DOHH2 (cell line): Measurements from ENCODE around the gene SEMA4D.

Experiments used
- H3F3A ChIP-seq: fragments of 200-600 bp; sonication (generic), shearing (Covaris generic); 2 replicates; pipeline ENCODE4 v1.6.0; 2016; ENCODE audit warnings: antibody characterized with exemption, mild to moderate bottlenecking; ENCODE audit not compliant: control insufficient read depth, insufficient read depth
- H3K27ac ChIP-seq: fragments of 200-600 bp; sonication (generic); 2 replicates; pipeline ENCODE4 v1.5.1; 2014; ENCODE audit warnings: low read depth, mild to moderate bottlenecking, low read length, moderate library complexity
- H3K27me3 ChIP-seq: fragments of 200-600 bp; sonication (generic); 2 replicates; pipeline ENCODE4 v1.6.1; 2014; ENCODE audit warnings: mild to moderate bottlenecking, low read length, mixed read lengths; ENCODE audit not compliant: control insufficient read depth
- H3K36me3 ChIP-seq: fragments of 200-600 bp; sonication (generic); 2 replicates; pipeline ENCODE4 v1.6.1; 2014; ENCODE audit warnings: mild to moderate bottlenecking, low read length, moderate library complexity, mixed read lengths; ENCODE audit not compliant: control insufficient read depth
- H3K4me1 ChIP-seq: fragments of 200-600 bp; sonication (generic); 2 replicates; pipeline ENCODE4 v1.6.1; 2014; ENCODE audit warnings: mild to moderate bottlenecking, low read length, mixed read lengths; ENCODE audit not compliant: control insufficient read depth
- H3K4me2 ChIP-seq: fragments of 200-600 bp; sonication (generic); 2 replicates; pipeline ENCODE4 v1.6.0; 2014; ENCODE audit warnings: mild to moderate bottlenecking, low read length, moderate library complexity
- H3K4me3 ChIP-seq: fragments of 200-600 bp; sonication (generic); 2 replicates; pipeline ENCODE4 v1.5.1; 2014; ENCODE audit warnings: mild to moderate bottlenecking, low read length, mixed read lengths
- H3K79me2 ChIP-seq: fragments of 200-600 bp; sonication (generic); 2 replicates; pipeline ENCODE4 v1.6.1; 2014; ENCODE audit warnings: mild to moderate bottlenecking, low read length, mixed read lengths; ENCODE audit not compliant: control insufficient read depth
- H3K9me2 ChIP-seq: fragments of 200-600 bp; sonication (generic); replicated peaks from 2 replicates; pipeline ENCODE4 v1.6.1; 2014; ENCODE audit warnings: mild to moderate bottlenecking, low read length, mixed read lengths; ENCODE audit not compliant: control insufficient read depth
- H3K9me3 ChIP-seq: fragments of 200-600 bp; sonication (generic); 2 replicates; pipeline ENCODE4 v1.6.1; 2014; ENCODE audit warnings: antibody characterized with exemption, low read length, mixed read lengths; ENCODE audit not compliant: control insufficient read depth, insufficient read depth
- H4K20me1 ChIP-seq: fragments of 200-600 bp; sonication (generic); 2 replicates; pipeline ENCODE4 v1.6.0; 2014; ENCODE audit warnings: low read depth, mild to moderate bottlenecking, antibody characterized with exemption, low read length, moderate library complexity; ENCODE audit not compliant: control insufficient read depth, insufficient read depth
- EZH2phosphoT487 ChIP-seq: fragments of 200-600 bp; sonication (generic); IDR thresholded peaks from 2 replicates; pipeline ENCODE4 v1.6.1; 2017; ENCODE audit warnings: borderline replicate concordance, mild to moderate bottlenecking, antibody characterized with exemption, low read length, moderate library complexity, mixed read lengths
- TF ChIP-seq, protein P1 (sequence below): fragments of 200-600 bp; sonication (generic); IDR thresholded peaks from one replicate; pipeline ENCODE4 v1.5.1; 2014; ENCODE audit warnings: antibody characterized with exemption, mild to moderate bottlenecking, low read depth, low read length; ENCODE audit not compliant: poor library complexity, severe bottlenecking

Gene SEMA4D

DNA sequence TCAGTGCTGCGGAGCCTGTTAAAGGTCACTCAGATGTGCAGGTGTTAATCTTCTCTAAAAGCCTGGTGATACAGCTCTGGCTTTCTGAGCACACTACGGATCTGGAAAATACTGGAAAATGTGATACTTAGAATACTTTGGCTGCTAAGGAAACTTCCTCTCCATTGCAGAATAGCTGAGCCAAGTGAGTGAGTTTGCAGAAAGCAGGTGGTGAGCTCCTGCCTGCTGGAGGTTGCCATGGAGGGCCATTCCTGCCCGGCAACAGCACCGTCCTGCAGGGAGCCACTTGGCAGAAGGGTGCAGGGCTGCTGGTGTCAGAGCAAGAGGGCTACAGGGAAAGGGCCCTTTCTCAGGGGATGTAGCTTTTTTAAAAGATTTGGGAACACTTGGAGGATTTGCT is 138.9 kb downstream of the SEMA4D start:
- no peaks in the 10 kb centered on the region for H3K9me3 ChIP-seq
- no peak for TF ChIP-seq EZH2phosphoT487
- TF ChIP-seq, protein P1, sequence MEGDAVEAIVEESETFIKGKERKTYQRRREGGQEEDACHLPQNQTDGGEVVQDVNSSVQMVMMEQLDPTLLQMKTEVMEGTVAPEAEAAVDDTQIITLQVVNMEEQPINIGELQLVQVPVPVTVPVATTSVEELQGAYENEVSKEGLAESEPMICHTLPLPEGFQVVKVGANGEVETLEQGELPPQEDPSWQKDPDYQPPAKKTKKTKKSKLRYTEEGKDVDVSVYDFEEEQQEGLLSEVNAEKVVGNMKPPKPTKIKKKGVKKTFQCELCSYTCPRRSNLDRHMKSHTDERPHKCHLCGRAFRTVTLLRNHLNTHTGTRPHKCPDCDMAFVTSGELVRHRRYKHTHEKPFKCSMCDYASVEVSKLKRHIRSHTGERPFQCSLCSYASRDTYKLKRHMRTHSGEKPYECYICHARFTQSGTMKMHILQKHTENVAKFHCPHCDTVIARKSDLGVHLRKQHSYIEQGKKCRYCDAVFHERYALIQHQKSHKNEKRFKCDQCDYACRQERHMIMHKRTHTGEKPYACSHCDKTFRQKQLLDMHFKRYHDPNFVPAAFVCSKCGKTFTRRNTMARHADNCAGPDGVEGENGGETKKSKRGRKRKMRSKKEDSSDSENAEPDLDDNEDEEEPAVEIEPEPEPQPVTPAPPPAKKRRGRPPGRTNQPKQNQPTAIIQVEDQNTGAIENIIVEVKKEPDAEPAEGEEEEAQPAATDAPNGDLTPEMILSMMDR: no peak
- no peaks in the 10 kb centered on the region for H4K20me1 ChIP-seq
- H3K36me3 ChIP-seq: peaks cover 79% of the 10 kb centered on the region
- H3K27ac ChIP-seq: no peak overlapping the region
- H3K4me2 ChIP-seq: no peak overlapping the region
- H3K4me3 ChIP-seq: no peak overlapping the region
- H3F3A ChIP-seq: no peaks in the 10 kb centered on the region
- H3K79me2 ChIP-seq: no peaks in the 10 kb centered on the region
- H3K9me2 ChIP-seq: no peaks in the 10 kb centered on the region
- no peaks in the 10 kb centered on the region for H3K27me3 ChIP-seq
- no peaks in the 10 kb centered on the region for H3K4me1 ChIP-seq

DNA sequence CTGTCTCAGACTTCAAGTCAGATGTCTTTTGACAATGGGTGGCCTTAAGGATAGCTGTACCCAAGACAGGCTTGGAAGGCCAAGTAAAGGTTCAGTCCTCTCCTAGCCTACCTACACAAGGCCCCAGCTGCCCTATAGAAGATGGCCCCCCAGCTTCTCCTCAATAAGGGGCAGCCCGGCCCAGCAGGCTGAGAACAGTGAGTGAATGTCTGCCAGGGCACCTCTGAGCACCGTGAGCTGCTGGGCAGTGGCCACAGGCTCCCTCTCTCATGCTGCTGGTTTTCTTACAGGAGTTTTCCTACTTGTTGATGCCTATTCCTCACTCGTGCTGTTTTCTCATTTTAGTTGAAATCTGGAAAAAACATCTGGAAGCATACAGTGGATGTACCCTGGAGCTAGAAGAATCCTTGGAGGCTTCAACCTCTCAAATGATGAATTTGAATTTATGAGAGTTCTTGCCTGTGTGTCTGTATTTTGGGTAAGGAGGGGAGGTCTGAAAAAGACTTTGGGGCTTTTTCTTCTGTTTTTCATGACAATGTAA is 139.5 kb downstream of the SEMA4D start:
- H3K9me2 ChIP-seq: no peaks in the 10 kb centered on the region
- H4K20me1 ChIP-seq: no peaks in the 10 kb centered on the region
- no peak for TF ChIP-seq EZH2phosphoT487
- TF ChIP-seq, protein P1: no peak
- H3K27ac ChIP-seq: no peak overlapping the region
- H3K27me3 ChIP-seq: no peaks in the 10 kb centered on the region
- no peaks in the 10 kb centered on the region for H3K4me1 ChIP-seq
- H3K4me3 ChIP-seq: no peak overlapping the region
- no peaks in the 10 kb centered on the region for H3K79me2 ChIP-seq
- H3K36me3 ChIP-seq: peaks cover 84% of the 10 kb centered on the region
- H3K9me3 ChIP-seq: no peaks in the 10 kb centered on the region
- no peak overlapping the region for H3K4me2 ChIP-seq
- H3F3A ChIP-seq: no peaks in the 10 kb centered on the region

DNA sequence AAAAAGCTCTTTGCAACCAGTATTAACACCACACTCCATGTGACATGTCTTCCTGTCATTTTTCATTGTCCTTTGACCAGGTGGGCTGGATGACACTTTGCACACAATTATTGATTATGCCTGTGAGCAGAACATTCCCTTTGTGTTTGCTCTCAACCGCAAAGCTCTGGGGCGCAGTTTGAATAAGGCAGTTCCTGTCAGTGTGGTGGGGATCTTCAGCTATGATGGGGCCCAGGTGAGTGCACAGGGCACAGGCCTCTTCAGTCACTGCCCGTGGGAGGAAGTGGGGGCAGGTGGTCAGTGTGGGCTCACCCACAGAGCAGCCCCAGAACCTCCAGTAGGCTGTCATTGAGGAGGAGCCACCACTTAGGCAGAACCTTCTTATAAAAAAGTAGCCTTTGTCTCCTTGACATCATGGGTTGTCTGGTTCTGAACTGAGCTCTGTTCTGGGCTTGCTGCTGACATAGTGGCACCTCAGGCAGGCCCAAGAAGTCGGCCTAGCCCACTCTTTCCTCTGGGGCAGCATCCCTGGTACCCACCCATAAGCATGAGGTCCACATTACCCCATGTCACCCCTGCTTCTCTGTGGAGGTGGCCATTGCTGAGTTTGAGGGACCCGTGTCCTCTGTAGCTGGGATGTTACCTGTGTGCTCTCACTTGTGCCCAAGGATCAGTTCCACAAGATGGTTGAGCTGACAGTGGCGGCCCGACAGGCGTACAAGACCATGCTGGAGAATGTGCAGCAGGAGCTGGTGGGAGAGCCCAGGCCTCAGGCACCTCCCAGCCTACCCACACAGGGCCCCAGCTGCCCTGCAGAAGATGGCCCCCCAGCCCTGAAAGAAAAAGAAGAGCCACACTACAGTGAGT is 140.3 kb downstream of the SEMA4D start:
- Histone ChIP-seq H3K4me2 (no peak overlapping the region), H3K36me3 (peaks cover 92% of the 10 kb centered on the region), H3K4me3 (no peak overlapping the region), H3K79me2 (no peaks in the 10 kb centered on the region), H3K9me3 (no peaks in the 10 kb centered on the region), H3K9me2 (no peaks in the 10 kb centered on the region), H3K27ac (no peak overlapping the region), H4K20me1 (no peaks in the 10 kb centered on the region), H3K27me3 (no peaks in the 10 kb centered on the region), H3F3A (no peaks in the 10 kb centered on the region), H3K4me1 (no peaks in the 10 kb centered on the region)
- TF ChIP-seq EZH2phosphoT487: no peak

DNA sequence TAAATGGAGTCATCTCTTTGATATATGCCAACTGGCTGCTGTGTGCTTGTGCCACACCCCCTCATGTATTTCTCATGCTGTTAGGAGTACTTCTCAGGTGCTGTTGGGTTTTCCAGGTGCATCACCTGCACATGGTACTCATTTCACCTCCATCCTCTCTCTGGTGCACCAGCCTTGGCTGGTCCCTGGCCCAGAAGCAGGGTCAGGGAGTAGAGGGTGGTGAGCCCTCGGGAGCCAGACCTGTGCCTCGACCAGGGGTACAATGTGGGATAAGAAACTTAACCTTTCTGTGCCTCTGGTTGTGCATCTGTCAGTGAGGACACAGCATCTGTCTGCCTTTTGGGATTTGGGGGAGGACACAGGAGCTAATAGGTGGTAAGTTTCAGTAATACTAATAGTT is 141.1 kb downstream of the SEMA4D start:
- Histone ChIP-seq H4K20me1 (no peaks in the 10 kb centered on the region), H3K4me1 (no peaks in the 10 kb centered on the region), H3F3A (no peaks in the 10 kb centered on the region), H3K9me3 (no peaks in the 10 kb centered on the region), H3K27me3 (no peaks in the 10 kb centered on the region), H3K4me2 (no peak overlapping the region), H3K9me2 (no peaks in the 10 kb centered on the region), H3K4me3 (no peak overlapping the region), H3K27ac (no peak overlapping the region), H3K36me3 (peaks cover 96% of the 10 kb centered on the region), H3K79me2 (no peaks in the 10 kb centered on the region)
- no peak for TF ChIP-seq EZH2phosphoT487
- TF ChIP-seq, protein P1: no peak
